Suprapubic skin (tissue), 4 donors: ENCODE measurements around the gene SYNGR2.

Experiments used
- EP300 ChIP-seq: sonication (generic); formaldehyde crosslinking; IDR thresholded peaks from one replicate; pipeline ENCODE4 v1.6.1; 2017; ENCODE audit warnings: antibody characterized with exemption
- POLR2A ChIP-seq, 2 donors: fragments of 450-650 bp; IDR thresholded peaks; one replicate each; pipeline ENCODE4 v1.6.1; 2017; ENCODE audit warnings: antibody characterized with exemption in 2 of 2, mild to moderate bottlenecking in 2 of 2, moderate library complexity in 2 of 2
- POLR2AphosphoS5 ChIP-seq, 3 donors: sonication (generic); formaldehyde crosslinking; IDR thresholded peaks; one replicate each; pipeline ENCODE4 v1.6.1; 2017; ENCODE audit warnings: antibody characterized with exemption in 3 of 3
- TF ChIP-seq, protein P1 (sequence below), 2 donors: fragments of 200-600 bp in 1 of 2; fragments of 450-650 bp in 1 of 2; sonication (generic) in 1 of 2; IDR thresholded peaks; one replicate each; pipeline ENCODE4 v1.5.1; 2016 to 2019; ENCODE audit warnings: antibody characterized with exemption in 2 of 2, mild to moderate bottlenecking in 1 of 2, moderate library complexity in 1 of 2

DNA sequence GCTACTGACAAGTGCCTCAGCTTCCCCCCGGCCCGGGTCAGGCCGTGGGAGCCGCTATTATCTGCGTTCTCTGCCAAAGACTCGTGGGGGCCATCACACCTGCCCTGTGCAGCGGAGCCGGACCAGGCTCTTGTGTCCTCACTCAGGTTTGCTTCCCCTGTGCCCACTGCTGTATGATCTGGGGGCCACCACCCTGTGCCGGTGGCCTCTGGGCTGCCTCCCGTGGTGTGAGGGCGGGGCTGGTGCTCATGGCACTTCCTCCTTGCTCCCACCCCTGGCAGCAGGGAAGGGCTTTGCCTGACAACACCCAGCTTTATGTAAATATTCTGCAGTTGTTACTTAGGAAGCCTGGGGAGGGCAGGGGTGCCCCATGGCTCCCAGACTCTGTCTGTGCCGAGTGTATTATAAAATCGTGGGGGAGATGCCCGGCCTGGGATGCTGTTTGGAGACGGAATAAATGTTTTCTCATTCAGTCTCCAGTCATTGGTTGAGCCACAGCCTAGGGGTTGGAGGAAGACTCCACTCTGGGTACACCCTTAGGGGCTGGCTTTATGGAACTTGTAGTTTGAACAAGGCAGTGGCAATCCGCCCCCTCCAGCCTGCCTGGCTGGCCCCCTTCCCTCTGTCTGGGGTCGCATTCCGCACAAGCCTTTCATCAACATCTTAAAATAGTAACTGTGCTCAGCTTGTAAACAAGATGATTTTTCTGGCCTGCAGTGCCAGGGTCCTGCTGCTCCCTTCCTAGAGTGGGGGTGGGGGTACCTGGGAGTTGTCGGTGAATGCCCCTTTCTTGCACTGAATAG lies 4.1 kb downstream of the SYNGR2 start:
- TF ChIP-seq, protein P1, sequence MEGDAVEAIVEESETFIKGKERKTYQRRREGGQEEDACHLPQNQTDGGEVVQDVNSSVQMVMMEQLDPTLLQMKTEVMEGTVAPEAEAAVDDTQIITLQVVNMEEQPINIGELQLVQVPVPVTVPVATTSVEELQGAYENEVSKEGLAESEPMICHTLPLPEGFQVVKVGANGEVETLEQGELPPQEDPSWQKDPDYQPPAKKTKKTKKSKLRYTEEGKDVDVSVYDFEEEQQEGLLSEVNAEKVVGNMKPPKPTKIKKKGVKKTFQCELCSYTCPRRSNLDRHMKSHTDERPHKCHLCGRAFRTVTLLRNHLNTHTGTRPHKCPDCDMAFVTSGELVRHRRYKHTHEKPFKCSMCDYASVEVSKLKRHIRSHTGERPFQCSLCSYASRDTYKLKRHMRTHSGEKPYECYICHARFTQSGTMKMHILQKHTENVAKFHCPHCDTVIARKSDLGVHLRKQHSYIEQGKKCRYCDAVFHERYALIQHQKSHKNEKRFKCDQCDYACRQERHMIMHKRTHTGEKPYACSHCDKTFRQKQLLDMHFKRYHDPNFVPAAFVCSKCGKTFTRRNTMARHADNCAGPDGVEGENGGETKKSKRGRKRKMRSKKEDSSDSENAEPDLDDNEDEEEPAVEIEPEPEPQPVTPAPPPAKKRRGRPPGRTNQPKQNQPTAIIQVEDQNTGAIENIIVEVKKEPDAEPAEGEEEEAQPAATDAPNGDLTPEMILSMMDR (IDR thresholded peaks at IDR 0.05) = no peak
- TF ChIP-seq POLR2AphosphoS5 (IDR thresholded peaks at IDR 0.05) (no peak), POLR2A (IDR thresholded peaks at IDR 0.05) (no peak), EP300 (no peak)
